Thyroid gland (tissue), 4 donors: ENCODE results near the gene ZFP92. TPM values are rescaled to one million over a fixed set of nuclear protein-coding genes. Genes with fewer than 3 reads are reported as not detected.
A peak's percentile ranks its signal among the peaks of the same experiment; 100 is the strongest.

Experiments
- DNase-seq, 2 donors: peaks; one replicate each; pipeline ENCODE4 v3.0.0-alpha.2; 2019
- H3K27ac ChIP-seq, 3 donors: fragments of 200-600 bp; sonication (generic); 1 replicate in 2 of 3; 2 replicates in 1 of 3; pipeline ENCODE4 v1.5.1; 2016 to 2019; ENCODE audit warnings: mild to moderate bottlenecking in 1 of 3, moderate library complexity in 1 of 3
- H3K27me3 ChIP-seq: fragments of 200-600 bp; sonication (generic); one replicate; pipeline ENCODE4 v1.5.1; 2019
- H3K36me3 ChIP-seq, 2 donors: fragments of 200-600 bp; sonication (generic); one replicate each; pipeline ENCODE4 v1.5.1; 2016 to 2019
- H3K4me1 ChIP-seq, 2 donors: fragments of 200-600 bp; sonication (generic); one replicate each; pipeline ENCODE4 v1.5.1; 2017 to 2019
- H3K4me3 ChIP-seq, 3 donors: fragments of 200-600 bp; sonication (generic); replicated peaks in 1 of 3; 1 replicate in 2 of 3; 2 replicates in 1 of 3; pipeline ENCODE4 v1.5.1; 2016; ENCODE audit warnings: mild to moderate bottlenecking in 1 of 3
- H3K9me3 ChIP-seq: fragments of 200-600 bp; sonication (generic); one replicate; pipeline ENCODE4 v1.5.1; 2017
- CTCF ChIP-seq, 6 experiments: fragments of 200-600 bp in 3 of 6; fragments of 450-650 bp in 3 of 6; sonication (generic) in 3 of 6; IDR thresholded peaks; one replicate each; pipeline ENCODE4 v1.5.1; 2016 to 2019; ENCODE audit warnings: antibody characterized with exemption in 6 of 6, mild to moderate bottlenecking in 2 of 6, inconsistent platforms in 1 of 6, moderate library complexity in 1 of 6
- POLR2A ChIP-seq, 2 donors: fragments of 450-650 bp; IDR thresholded peaks; one replicate each; pipeline ENCODE4 v1.6.1; 2017; ENCODE audit warnings: antibody characterized with exemption in 2 of 2, mild to moderate bottlenecking in 2 of 2, moderate library complexity in 1 of 2
- WGBS, 2 donors: methylation state at CpG; one replicate each; pipeline ENCODE4 v1.1.5; 2017; 5-methylcytosine and 5-hydroxymethylcytosine counted together
- intact Hi-C: fragments of 100-400 bp; cut with DNase I; formaldehyde crosslinking; loops from one replicate; pipeline ENCODE4 v1.15.1; 2023
- total RNA-seq, 4 donors: library from RNA; depleted of rRNA; stranded (reverse); fragments of >200 nt; gene quantifications; one replicate each; pipeline ENCODE4 v1.2.3, GENCODE V29; 2016

Gene ZFP92
- total RNA-seq, 4 donors from 2014 or later: 1.1 to 1.8 (median 1.4) TPM

GRCh38 chrX:153433781-153434285, 22.6 kb downstream of the ZFP92 start:
- no peaks in the 10 kb centered on the region for H3K27me3 ChIP-seq
- H3K27ac ChIP-seq: peak overlapping the region in 2 of 3 donors; percentile 45 to 58
- H3K4me3 ChIP-seq: no peak overlapping the region
- no peak for TF ChIP-seq POLR2A (IDR thresholded peaks at IDR 0.05)
- no peak for TF ChIP-seq CTCF (IDR thresholded peaks at IDR 0.05)
- intact Hi-C loops: no loop called here
- H3K36me3 ChIP-seq: no peaks in the 10 kb centered on the region
- H3K9me3 ChIP-seq: no peaks in the 10 kb centered on the region
- H3K4me1 ChIP-seq: peaks cover 0 to 4% of the 10 kb centered on the region in 2 donors
- DNase-seq: no peak
- WGBS, 2 donors: 83 to 96% methylated on average over 1 to 11 of the region's 17 CpGs

GRCh38 chrX:153434801-153435200, 23.5 kb downstream of the ZFP92 start:
- H3K36me3 ChIP-seq: no peaks in the 10 kb centered on the region
- no peaks in the 10 kb centered on the region for H3K9me3 ChIP-seq
- intact Hi-C loops: no loop called here
- no peaks in the 10 kb centered on the region for H3K27me3 ChIP-seq
- 19 to 39% methylated on average over 4 to 5 of the region's 8 CpGs for WGBS, 2 donors
- peak; percentile 85 for DNase-seq
- peaks cover 0 to 4% of the 10 kb centered on the region in 2 donors for H3K4me1 ChIP-seq
- H3K4me3 ChIP-seq: no peak overlapping the region
- peak overlapping the region in 2 of 3 donors; percentile 45 to 58 for H3K27ac ChIP-seq
- no peak for TF ChIP-seq POLR2A (IDR thresholded peaks at IDR 0.05)
- no peak for TF ChIP-seq CTCF (IDR thresholded peaks at IDR 0.05)

GRCh38 chrX:153435845-153436244, 24.6 kb downstream of the ZFP92 start:
- intact Hi-C loops: no loop called here
- DNase-seq: no peak
- WGBS, 2 donors: 49 to 69% methylated on average over 3 of the region's 3 CpGs
- H3K27ac ChIP-seq: no peak overlapping the region
- H3K4me3 ChIP-seq: no peak overlapping the region
- no peaks in the 10 kb centered on the region for H3K27me3 ChIP-seq
- TF ChIP-seq POLR2A (IDR thresholded peaks at IDR 0.05): no peak
- no peak for TF ChIP-seq CTCF (IDR thresholded peaks at IDR 0.05)
- H3K36me3 ChIP-seq: no peaks in the 10 kb centered on the region
- no peaks in the 10 kb centered on the region for H3K9me3 ChIP-seq
- H3K4me1 ChIP-seq: peaks cover 0 to 4% of the 10 kb centered on the region in 2 donors

- H3K4me1 ChIP-seq: peaks cover 0 to 4% of the 10 kb centered on the region in 2 donors
- H3K36me3 ChIP-seq: no peaks in the 10 kb centered on the region
- no peak overlapping the region for H3K27ac ChIP-seq
- intact Hi-C loops: no loop called here
- H3K27me3 ChIP-seq: no peaks in the 10 kb centered on the region
- H3K4me3 ChIP-seq: no peak overlapping the region
- DNase-seq: peak; percentile 19 to 30
- WGBS, 2 donors: 28 to 31% methylated on average over 5 to 7 of the region's 8 CpGs
- H3K9me3 ChIP-seq: no peaks in the 10 kb centered on the region
- TF ChIP-seq CTCF (IDR thresholded peaks at IDR 0.05) (peak in 2 of 6 experiments; percentile 20 to 38), POLR2A (IDR thresholded peaks at IDR 0.05) (no peak)
These were observed 27.3 kb downstream of the ZFP92 start for GRCh38 chrX:153438532-153438931.

- TF ChIP-seq POLR2A (IDR thresholded peaks at IDR 0.05) (no peak), CTCF (IDR thresholded peaks at IDR 0.05) (no peak)
- intact Hi-C loops: no loop called here
- WGBS, 2 donors: 93 to 96% methylated on average over 4 of the region's 4 CpGs
- Histone ChIP-seq H3K9me3 (no peaks in the 10 kb centered on the region), H3K27me3 (no peaks in the 10 kb centered on the region), H3K4me1 (no peaks in the 10 kb centered on the region), H3K36me3 (no peaks in the 10 kb centered on the region), H3K4me3 (no peak overlapping the region), H3K27ac (no peak overlapping the region)
- DNase-seq: no peak
These were observed 28.7 kb downstream of the ZFP92 start for GRCh38 chrX:153439977-153440376.
